OCI-LY7 (cell line): ENCODE measurements around the gene IZUMO1R. TPM values are rescaled to one million over a fixed set of nuclear protein-coding genes. Genes with fewer than 3 reads are reported as not detected.

Source experiments
- BruUV-seq: library from RNA; stranded (reverse); fragments of 400-500 nt; replicated peaks from 2 replicates; lab custom pipeline; 2021; lab: Mats Ljungman, UMichigan
- CTCF ChIA-PET: fragments of 300-600 bp; sonication (Branson Sonifier 250); formaldehyde crosslinking; loops from one replicate; lab custom pipeline; 2022; ENCODE audit warnings: antibody characterized with exemption; ENCODE audit not compliant: unreplicated experiment; lab: Charles Lee
- POLR2A ChIA-PET: fragments of 300-600 bp; sonication (Branson Sonifier 250); formaldehyde crosslinking; loops from one replicate; lab custom pipeline; 2022; ENCODE audit warnings: antibody characterized with exemption; lab: Charles Lee
- DNase-seq: peaks from one replicate; pipeline ENCODE4 v3.0.0-alpha.2; 2015; ENCODE audit warnings: low spot score
- H2AFZ ChIP-seq: fragments of 200-600 bp; sonication (generic), shearing (Covaris generic); 2 replicates; pipeline ENCODE4 v1.6.1; 2014; ENCODE audit warnings: mild to moderate bottlenecking, antibody characterized with exemption, low read length, moderate library complexity
- H3K27ac ChIP-seq: fragments of 200-600 bp; sonication (generic); 2 replicates; pipeline ENCODE4 v1.5.1; 2014; ENCODE audit warnings: mixed run types, low read depth, mild to moderate bottlenecking, moderate library complexity, low read length, inconsistent platforms; ENCODE audit not compliant: poor library complexity, severe bottlenecking
- H3K36me3 ChIP-seq: fragments of 200-600 bp; sonication (generic); 2 replicates; pipeline ENCODE4 v1.6.1; 2014; ENCODE audit warnings: mild to moderate bottlenecking, antibody characterized with exemption, low read length, moderate library complexity, mixed read lengths; ENCODE audit not compliant: insufficient read depth
- H3K4me1 ChIP-seq: fragments of 200-600 bp; sonication (generic); 2 replicates; pipeline ENCODE4 v1.5.1; 2014; ENCODE audit warnings: mild to moderate bottlenecking, low read length; ENCODE audit not compliant: insufficient read depth, poor library complexity, severe bottlenecking
- H3K4me2 ChIP-seq: fragments of 200-600 bp; sonication (generic); 2 replicates; pipeline ENCODE4 v1.6.1; 2014; ENCODE audit warnings: mild to moderate bottlenecking, low read length
- H3K4me3 ChIP-seq: fragments of 200-600 bp; sonication (generic); 2 replicates; pipeline ENCODE4 v1.5.1; 2014; ENCODE audit warnings: mild to moderate bottlenecking, low read depth, low read length; ENCODE audit not compliant: poor library complexity, severe bottlenecking
- H3K79me2 ChIP-seq: fragments of 200-600 bp; sonication (generic); 2 replicates; pipeline ENCODE4 v1.6.1; 2016; ENCODE audit warnings: low read depth, mild to moderate bottlenecking, low read length, moderate library complexity, mixed read lengths; ENCODE audit not compliant: insufficient read depth
- H3K9me2 ChIP-seq: fragments of 200-600 bp; sonication (generic); 2 replicates; pipeline ENCODE4 v1.6.1; 2016; ENCODE audit warnings: mild to moderate bottlenecking, low read length, mixed read lengths; ENCODE audit not compliant: insufficient read depth
- H3K9me3 ChIP-seq: fragments of 200-600 bp; sonication (generic); 2 replicates; pipeline ENCODE4 v1.6.1; 2014; ENCODE audit warnings: mild to moderate bottlenecking, mixed run types, low read length, mixed read lengths
- H4K20me1 ChIP-seq: fragments of 200-600 bp; sonication (generic); 2 replicates; pipeline ENCODE4 v1.6.1; 2014; ENCODE audit warnings: mild to moderate bottlenecking, antibody characterized with exemption, low read length, moderate library complexity, mixed read lengths; ENCODE audit not compliant: insufficient read depth
- EZH2phosphoT487 ChIP-seq: fragments of 200-600 bp; sonication (generic); IDR thresholded peaks from 2 replicates; pipeline ENCODE4 v1.6.1; 2018; ENCODE audit warnings: low read depth, borderline replicate concordance, mild to moderate bottlenecking, mixed run types, antibody characterized with exemption, low read length, moderate library complexity, mixed read lengths
- intact Hi-C: fragments of 100-400 bp; cut with micrococcal nuclease; formaldehyde crosslinking; loops from one replicate; pipeline ENCODE4 v1.10.0; 2022; ENCODE audit not compliant: unreplicated experiment
- total RNA-seq, 2 experiments: library from RNA; depleted of rRNA in 1 of 2; stranded (reverse); fragments of >200 nt in 1 of 2; shearing (Covaris generic) in 1 of 2; gene quantifications; 2 replicates each; pipeline ENCODE4 v1.2.3, GENCODE V29; 2014 to 2022
- TF ChIP-seq, protein P1 (sequence below): fragments of 200-600 bp; sonication (generic); conservative IDR thresholded peaks from 2 replicates; pipeline ENCODE4 v1.5.1; 2014; ENCODE audit warnings: mild to moderate bottlenecking, antibody characterized with exemption, low read length, moderate library complexity, mixed read lengths

IZUMO1R gene
- total RNA-seq, 2 experiments from 2014 or later, result not detected

DNA sequence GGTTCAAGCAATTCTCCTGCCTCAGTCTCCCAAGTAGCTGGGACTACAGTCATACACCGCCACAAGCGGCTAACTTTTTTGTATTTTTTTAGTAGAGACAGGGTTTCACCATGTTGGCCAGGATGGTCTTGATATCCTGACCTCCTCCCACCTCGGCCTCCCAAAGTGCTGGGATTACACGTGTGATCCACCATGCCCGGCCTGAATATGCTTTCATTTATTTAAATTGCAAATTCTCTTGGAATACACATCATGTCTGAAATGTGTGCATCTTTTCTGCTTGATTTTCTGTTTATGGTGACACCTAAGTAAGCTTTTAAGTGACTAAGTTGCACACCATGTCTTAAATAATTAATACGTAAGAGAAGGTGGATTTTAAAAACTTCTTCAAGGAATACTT is 31.7 kb downstream of the IZUMO1R start:
- H3K4me3 ChIP-seq, result no peak overlapping the region
- TF ChIP-seq EZH2phosphoT487, result no peak
- TF ChIP-seq, protein P1, sequence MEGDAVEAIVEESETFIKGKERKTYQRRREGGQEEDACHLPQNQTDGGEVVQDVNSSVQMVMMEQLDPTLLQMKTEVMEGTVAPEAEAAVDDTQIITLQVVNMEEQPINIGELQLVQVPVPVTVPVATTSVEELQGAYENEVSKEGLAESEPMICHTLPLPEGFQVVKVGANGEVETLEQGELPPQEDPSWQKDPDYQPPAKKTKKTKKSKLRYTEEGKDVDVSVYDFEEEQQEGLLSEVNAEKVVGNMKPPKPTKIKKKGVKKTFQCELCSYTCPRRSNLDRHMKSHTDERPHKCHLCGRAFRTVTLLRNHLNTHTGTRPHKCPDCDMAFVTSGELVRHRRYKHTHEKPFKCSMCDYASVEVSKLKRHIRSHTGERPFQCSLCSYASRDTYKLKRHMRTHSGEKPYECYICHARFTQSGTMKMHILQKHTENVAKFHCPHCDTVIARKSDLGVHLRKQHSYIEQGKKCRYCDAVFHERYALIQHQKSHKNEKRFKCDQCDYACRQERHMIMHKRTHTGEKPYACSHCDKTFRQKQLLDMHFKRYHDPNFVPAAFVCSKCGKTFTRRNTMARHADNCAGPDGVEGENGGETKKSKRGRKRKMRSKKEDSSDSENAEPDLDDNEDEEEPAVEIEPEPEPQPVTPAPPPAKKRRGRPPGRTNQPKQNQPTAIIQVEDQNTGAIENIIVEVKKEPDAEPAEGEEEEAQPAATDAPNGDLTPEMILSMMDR, result no peak
- no peak for DNase-seq
- no peaks in the 10 kb centered on the region for H3K9me3 ChIP-seq
- H2AFZ ChIP-seq, result no peak overlapping the region
- ChIA-PET CTCF (no interaction called here), POLR2A (no interaction called here)
- no peaks in the 10 kb centered on the region for H3K36me3 ChIP-seq
- no peak overlapping the region for H3K27ac ChIP-seq
- no peaks in the 10 kb centered on the region for H3K79me2 ChIP-seq
- H3K4me2 ChIP-seq, result no peak overlapping the region
- no peaks in the 10 kb centered on the region for H3K4me1 ChIP-seq
- H4K20me1 ChIP-seq, result no peaks in the 10 kb centered on the region
- BruUV-seq, result no TSS peak
- intact Hi-C loops, result no loop called here
- no peaks in the 10 kb centered on the region for H3K9me2 ChIP-seq

GRCh38 chr11:94338651-94339050 is 34.3 kb downstream of the IZUMO1R start:
- Histone ChIP-seq H3K9me2 (no peaks in the 10 kb centered on the region), H3K4me3 (no peak overlapping the region), H2AFZ (no peak overlapping the region), H3K36me3 (no peaks in the 10 kb centered on the region), H3K4me2 (no peak overlapping the region), H3K79me2 (no peaks in the 10 kb centered on the region), H3K27ac (no peak overlapping the region), H4K20me1 (no peaks in the 10 kb centered on the region), H3K4me1 (no peaks in the 10 kb centered on the region), H3K9me3 (no peaks in the 10 kb centered on the region)
- TF ChIP-seq, protein P1, result no peak
- TF ChIP-seq EZH2phosphoT487, result no peak
- DNase-seq, result no peak
- POLR2A ChIA-PET, result no interaction called here
- CTCF ChIA-PET, result no interaction called here
- intact Hi-C loops, result no loop called here
- BruUV-seq, result no TSS peak

- H3K4me3 ChIP-seq, result no peak overlapping the region
- POLR2A ChIA-PET, result no interaction called here
- H3K9me3 ChIP-seq, result no peaks in the 10 kb centered on the region
- H3K36me3 ChIP-seq, result no peaks in the 10 kb centered on the region
- H3K79me2 ChIP-seq, result no peaks in the 10 kb centered on the region
- no peak for TF ChIP-seq EZH2phosphoT487
- TF ChIP-seq, protein P1, result no peak
- CTCF ChIA-PET, result no interaction called here
- no peak for DNase-seq
- no peaks in the 10 kb centered on the region for H3K9me2 ChIP-seq
- H2AFZ ChIP-seq, result no peak overlapping the region
- H4K20me1 ChIP-seq, result no peaks in the 10 kb centered on the region
- no peak overlapping the region for H3K4me2 ChIP-seq
- intact Hi-C loops, result no loop called here
- no peak overlapping the region for H3K27ac ChIP-seq
- BruUV-seq, result no TSS peak
- no peaks in the 10 kb centered on the region for H3K4me1 ChIP-seq
Observed at GRCh38 chr11:94342250-94342649, 37.9 kb downstream of the IZUMO1R start.
